Measurements from ENCODE around the gene HS6ST3.

Gene HS6ST3

GRCh38 chr13:96646101-96646500, 556.2 kb downstream of the HS6ST3 start:
- in situ Hi-C loops (cut with MboI; ENCODE audit: low sequenced_read_pairs, unreplicated experiment): no loop called here
- no peak for TF ChIP-seq CTCF (IDR thresholded peaks at IDR 0.05; ENCODE audit: borderline replicate concordance, control extremely low read depth, extremely low read depth, insufficient read depth, missing control alignments)
- no peak for DNase-seq (ENCODE audit: low spot score)

- DNase-seq (ENCODE audit: low spot score): no peak
- in situ Hi-C loops (cut with MboI; ENCODE audit: low sequenced_read_pairs, unreplicated experiment): no loop called here
- TF ChIP-seq CTCF (IDR thresholded peaks at IDR 0.05; ENCODE audit: borderline replicate concordance, control extremely low read depth, extremely low read depth, insufficient read depth, missing control alignments): no peak
Measured at GRCh38 chr13:96646515-96647211, 556.8 kb downstream of the HS6ST3 start.

GRCh38 chr13:96650301-96650886, 560.5 kb downstream of the HS6ST3 start:
- TF ChIP-seq CTCF (IDR thresholded peaks at IDR 0.05; ENCODE audit: borderline replicate concordance, control extremely low read depth, extremely low read depth, insufficient read depth, missing control alignments): no peak
- in situ Hi-C loops (cut with MboI; ENCODE audit: low sequenced_read_pairs, unreplicated experiment): no loop called here
- DNase-seq (ENCODE audit: low spot score): peak; percentile 1

GRCh38 chr13:96651598-96651997, 561.7 kb downstream of the HS6ST3 start:
- DNase-seq (ENCODE audit: low spot score): no peak
- in situ Hi-C loops (cut with MboI; ENCODE audit: low sequenced_read_pairs, unreplicated experiment): no loop called here
- TF ChIP-seq CTCF (IDR thresholded peaks at IDR 0.05; ENCODE audit: borderline replicate concordance, control extremely low read depth, extremely low read depth, insufficient read depth, missing control alignments): no peak

- TF ChIP-seq CTCF (IDR thresholded peaks at IDR 0.05; ENCODE audit: borderline replicate concordance, control extremely low read depth, extremely low read depth, insufficient read depth, missing control alignments): no peak
- in situ Hi-C loops (cut with MboI; ENCODE audit: low sequenced_read_pairs, unreplicated experiment): no loop called here
- no peak for DNase-seq (ENCODE audit: low spot score)
Measured at GRCh38 chr13:96652506-96652905, 562.6 kb downstream of the HS6ST3 start.

- TF ChIP-seq CTCF (IDR thresholded peaks at IDR 0.05; ENCODE audit: borderline replicate concordance, control extremely low read depth, extremely low read depth, insufficient read depth, missing control alignments): no peak
- DNase-seq (ENCODE audit: low spot score): no peak
- in situ Hi-C loops (cut with MboI; ENCODE audit: low sequenced_read_pairs, unreplicated experiment): no loop called here
Measured at GRCh38 chr13:96661612-96662011, 571.7 kb downstream of the HS6ST3 start.
